Fibroblast of skin of left quadriceps (primary cell): ENCODE data around the gene RAD23B.
A peak's percentile ranks its signal among the peaks of the same experiment; 100 is the strongest.
"Not testable (repeated sequence)": the region's sequence is repeated elsewhere in the genome, so short reads cannot be mapped to it uniquely, and the experiment has no call there.

Experiments used
- DNase-seq, 2 experiments: peaks; one replicate each; pipeline ENCODE4 v3.0.0-alpha.2; 2013; ENCODE audit warnings: low read depth in 2 of 2

Gene RAD23B

DNA sequence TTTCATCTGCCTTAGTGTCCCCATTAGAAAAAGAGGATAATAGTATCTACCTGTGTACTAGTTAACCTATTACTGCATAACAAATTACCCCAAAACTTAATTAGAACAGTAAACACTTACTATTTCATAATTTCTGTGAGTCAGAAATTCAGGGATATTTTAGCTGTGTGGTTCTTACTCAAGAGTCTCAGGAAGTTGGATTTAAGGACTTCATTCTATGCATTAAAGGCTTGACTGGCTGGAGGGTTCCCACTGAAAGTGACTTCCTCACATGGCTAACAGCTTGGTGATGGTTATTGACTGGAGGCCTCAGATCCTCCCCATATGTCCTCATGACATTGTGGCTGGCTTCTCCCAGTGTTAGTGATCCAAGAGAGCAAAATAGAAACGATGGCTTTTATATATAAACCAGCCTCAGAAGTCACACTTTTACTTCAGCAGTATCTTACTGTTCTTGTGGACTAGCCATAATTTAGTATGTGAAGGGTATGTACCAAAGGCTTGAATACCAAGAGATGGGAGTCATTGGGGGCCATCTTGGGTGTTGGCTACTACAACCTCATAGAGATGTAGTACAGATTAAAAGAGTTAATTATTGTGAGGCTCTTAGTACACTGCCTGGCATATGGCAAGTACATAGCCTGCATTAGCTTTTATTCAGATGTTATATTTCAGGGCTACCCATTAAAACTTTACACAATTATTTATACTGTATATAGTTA is 9.9 kb downstream of the RAD23B start:
- DNase-seq = no peak

DNA sequence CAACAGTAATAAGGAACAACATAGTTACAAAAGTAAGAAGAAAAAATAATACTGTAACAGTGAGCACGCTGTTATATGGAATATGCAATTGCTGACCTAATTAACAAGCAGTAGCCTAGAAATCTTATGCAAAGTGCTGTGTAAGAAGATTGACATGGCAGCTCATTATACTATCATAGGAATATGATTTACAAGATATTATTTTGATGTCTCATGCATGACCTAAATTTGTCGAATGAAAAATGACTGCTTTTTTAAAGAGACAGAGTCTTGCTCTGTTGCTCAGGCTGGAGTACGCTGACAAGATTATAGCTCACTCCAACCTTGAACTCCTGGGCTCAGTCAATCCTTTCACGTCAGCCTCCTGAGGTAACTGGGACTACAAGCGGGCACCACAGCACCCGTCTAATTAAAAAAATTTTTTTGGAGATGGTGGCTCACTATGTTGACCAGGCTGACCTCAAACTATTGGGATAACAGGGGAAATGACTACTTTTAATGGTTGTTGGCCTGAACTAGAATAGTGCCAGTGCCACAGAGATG is 10.5 kb downstream of the RAD23B start:
- no peak for DNase-seq

DNA sequence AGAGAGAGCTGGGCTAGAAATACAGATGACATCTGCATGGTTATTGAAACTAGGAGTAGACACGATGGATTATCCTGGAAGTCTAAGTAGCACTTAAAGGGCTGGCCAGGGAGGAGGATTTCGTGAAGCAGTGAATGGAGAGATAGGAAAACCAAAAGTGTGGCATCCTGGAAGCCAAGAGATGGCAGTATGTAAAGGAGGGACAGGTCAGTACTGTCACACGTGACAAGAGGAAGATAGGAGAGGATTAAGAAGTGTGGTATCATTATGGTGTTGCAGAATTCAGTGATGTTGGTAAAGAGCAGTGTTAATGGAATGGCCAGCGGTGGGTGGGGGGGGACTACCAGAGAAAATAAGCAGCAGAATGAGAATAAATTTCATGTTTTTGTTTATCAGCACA is 11.7 kb downstream of the RAD23B start:
- DNase-seq = no peak

DNA sequence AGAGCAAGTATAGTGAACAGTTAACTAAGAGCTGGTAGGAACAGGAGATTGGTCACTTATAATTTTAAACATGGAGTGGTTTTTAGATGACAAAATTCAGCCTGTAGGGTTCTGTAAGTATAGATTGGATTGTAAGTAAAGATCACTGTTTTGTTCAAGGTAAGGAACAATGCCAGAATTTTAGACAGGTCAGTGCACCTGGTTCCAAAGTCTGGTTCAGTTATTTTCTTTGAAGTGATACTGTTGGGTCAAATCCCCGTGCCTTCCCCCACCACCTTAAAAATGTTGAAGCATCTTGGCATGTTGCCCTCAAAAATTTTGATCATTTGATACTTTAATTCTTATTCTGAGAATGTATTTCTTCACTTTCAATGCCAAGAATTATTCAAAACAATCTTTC is 12.9 kb downstream of the RAD23B start:
- no peak for DNase-seq

DNA sequence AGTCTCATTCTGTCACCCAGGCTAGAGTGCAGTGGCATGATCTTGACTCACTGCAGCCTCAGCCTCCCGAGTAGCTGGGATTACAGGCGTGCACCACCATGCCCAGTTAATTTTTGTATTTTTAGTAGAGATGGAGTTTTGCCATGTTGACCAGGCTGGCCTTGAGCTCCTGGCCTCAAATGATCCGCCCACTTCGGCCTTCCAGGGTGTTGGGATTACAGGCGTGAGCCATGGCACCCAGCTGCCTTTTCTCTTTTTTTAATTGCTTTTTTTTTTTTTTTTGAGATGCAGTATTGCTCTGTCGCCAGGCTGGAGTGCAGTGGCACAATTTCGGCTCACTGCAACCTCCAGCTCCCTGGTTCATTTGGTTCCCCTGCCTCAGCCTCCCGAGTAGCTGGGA is 13.5 kb downstream of the RAD23B start:
- not testable (repeated sequence) for DNase-seq

DNA sequence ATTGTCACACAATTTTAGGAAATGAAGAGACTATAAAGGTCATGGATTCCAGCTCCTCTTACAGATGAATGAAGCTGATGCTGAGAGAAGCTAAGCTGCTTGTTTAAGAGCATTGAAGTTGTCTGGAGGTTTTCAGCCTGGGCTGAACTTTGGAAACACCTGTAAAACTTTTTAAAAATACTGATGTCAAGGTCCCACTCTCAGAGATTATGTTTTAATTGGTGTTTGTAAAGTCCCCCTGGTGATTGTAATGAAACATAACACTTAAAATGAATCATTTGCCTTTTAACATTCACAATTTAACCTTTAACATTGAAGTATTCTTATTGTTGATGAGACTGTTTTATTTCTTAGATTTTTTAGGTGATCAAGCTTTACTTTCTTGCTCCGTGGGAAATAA is 16.4 kb downstream of the RAD23B start:
- DNase-seq = no peak

DNA sequence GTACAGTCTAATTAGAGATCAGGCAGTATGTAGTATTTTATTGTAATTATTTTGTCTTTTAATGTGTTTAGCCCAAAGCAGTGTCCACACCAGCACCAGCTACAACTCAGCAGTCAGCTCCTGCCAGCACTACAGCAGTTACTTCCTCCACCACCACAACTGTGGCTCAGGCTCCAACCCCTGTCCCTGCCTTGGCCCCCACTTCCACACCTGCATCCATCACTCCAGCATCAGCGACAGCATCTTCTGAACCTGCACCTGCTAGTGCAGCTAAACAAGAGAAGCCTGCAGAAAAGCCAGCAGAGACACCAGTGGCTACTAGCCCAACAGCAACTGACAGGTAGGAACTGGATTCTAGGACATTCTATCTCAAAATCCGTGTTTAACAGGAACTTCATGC is 23.2 kb downstream of the RAD23B start:
- no peak for DNase-seq

DNA sequence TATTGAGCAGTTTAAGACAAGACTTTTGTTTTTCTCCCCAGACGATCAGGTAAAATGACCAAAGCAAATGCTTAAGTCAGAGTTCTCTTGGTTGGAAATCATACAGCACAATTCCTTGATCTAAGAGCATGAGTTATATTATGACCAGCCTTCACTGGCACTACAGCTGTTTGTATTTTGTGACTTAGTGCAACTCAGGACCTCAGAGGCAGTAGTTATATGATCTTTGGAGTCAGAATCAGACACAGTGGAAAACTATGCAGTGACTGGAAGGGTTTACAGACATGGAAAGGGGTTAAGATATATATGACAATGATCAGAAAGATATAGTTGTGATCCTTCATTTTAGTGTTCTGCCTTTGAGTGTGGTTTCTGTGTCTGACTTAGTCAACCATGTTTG is 24.3 kb downstream of the RAD23B start:
- no peak for DNase-seq

DNA sequence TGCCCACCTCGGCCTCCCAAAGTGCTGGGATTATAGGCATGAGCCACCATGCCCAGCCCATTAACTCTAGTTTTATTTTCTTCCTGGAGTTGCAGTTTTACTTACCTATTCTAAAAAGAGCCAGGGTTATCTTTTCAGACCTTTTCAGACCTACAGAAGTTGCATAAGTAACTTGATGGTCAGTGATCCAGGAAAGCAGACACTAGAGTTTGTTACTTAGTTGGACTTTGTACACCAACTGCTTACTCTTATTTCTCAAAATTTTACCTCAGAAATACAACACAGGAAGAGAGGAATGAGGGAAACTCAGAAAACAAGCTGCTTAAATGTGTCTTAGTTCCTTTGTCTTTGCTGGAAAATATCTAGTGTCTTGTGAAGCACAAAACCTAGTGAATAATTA is 25.4 kb downstream of the RAD23B start:
- no peak for DNase-seq

DNA sequence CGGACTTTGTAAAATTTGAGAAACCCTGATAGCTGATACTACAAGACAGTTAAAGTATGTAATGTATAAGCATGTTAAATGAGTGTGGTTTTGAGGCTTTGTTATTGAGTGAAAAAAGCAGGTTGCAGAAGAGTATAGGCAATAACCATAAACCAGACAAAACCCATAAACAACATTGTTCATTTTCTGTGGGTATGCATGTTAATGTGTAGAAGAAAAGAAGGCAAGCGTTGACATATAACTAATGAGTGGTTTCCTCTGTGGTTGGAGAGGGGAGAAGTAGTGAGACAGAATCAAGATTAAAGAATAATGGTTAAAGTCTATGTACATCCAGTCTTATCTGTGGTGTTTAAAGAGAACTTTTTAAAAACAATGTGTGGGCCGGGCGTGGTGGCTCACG is 26.2 kb downstream of the RAD23B start:
- DNase-seq = peak; percentile 23 to 37

DNA sequence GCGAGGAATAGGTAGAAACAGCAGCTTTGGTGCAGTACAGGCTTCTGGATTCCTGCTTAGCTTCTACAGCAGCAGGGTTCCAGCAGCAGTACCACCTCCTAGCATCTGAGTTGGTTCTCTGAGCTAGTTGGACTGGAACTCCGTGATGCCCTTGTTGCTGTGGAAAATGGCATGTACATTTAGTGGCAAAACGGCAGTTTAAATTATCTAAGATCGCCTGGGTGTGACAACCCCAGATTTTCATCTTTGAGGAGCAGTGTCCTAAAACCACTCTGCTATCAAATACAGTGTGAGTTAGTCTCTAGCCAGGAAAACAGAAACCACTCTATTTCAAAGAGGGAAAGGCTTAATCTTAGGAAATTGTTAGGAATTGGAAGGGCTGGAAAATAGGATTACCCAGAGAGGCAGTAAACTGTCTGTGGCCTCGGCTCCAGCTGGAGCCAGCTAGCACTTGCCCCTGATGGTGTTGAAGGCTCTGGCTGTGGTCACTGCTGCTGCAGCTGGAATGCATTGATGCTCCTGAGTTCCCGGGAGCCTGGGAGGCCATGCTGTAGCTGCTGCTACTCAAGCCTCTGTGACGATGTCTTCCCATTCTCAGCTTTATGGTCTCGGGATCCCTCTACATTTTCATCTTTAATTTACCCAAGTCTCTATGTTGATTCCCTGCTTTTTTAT is 29.4 kb downstream of the RAD23B start:
- DNase-seq = no peak

DNA sequence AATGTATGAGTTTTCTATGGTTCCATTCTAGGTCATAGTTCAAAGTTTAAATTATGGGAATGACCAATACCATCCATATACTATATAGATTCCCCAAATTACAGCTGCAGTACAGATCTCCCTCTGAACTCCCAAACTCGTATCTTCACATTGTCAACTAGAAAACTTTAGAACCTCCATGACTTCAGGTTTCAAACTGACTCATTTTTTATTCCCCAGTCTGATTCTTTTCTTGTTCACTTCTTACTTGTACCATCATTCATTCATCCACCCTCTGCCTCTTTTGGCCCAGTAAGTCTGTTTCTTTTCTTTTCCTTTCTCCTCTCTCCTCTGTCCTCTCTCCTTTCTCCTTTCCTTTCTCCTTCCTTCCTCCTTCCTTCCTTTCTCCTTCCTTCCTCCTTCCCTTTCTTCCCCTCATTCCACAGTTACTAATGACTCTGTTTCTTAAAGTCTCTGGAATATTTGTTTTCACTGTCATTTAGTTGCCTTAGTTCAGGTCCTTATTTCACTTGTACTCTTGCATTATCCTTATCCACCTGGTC is 30.5 kb downstream of the RAD23B start:
- DNase-seq = no peak

DNA sequence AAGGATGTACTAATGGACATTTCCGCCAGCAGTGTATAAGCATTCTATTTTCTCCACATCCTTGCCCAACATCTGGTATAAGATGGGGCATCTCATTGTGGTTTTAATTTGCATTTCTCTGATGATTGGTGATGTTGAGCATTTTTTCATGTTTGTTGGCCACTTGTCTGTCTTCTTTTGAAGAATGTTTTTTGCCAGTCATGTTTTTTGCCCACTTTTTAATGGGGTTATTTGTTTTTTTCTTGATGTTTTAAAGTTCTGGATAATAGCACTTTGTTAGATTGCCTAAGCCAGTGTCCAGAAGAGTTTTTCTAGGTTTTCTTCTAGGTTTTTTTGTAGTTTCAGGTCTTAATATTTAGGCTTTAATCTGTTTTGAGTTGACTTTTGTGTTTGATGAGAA is 31.7 kb downstream of the RAD23B start:
- DNase-seq = no peak

DNA sequence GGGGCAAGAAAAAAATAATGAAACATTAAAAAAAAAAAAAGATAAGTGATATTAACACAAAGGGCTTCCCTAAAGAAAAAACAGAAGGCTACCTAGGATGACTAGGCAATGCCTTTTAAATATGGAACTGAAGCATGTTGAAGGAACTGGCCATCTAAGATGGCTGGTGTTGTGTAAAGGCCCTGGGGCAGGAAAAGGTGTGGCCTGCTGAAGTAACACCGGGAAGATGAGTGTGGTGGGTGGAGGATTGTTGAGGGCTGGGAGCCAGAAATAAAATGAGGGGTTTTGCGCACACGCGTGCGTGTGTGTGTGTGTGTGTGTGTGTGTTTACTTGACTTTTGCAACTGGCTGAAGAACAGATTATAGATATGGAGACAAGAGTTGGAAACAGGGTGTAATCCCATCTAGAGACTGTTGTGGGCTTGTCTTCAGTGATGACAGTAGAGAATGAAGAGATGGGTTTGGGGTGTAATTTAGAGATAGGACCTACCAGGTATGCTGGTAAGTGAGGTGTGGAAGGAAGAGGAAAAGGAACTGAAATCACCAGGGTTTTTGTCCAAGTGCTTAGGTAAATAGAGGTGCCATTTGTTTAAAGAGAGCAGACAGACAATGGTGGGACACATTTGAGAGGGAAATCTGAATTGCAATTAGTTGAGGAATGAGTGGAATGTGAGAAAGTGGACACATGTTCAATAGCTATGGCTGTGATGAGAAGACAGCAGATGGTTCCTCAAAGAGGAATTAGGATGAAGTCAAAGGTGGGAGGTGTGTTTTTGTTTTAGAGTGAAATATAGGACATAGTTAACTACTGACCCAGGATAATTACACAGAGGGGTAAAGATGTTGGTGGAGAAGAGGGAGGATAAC is 33.9 kb downstream of the RAD23B start:
- DNase-seq = no peak

DNA sequence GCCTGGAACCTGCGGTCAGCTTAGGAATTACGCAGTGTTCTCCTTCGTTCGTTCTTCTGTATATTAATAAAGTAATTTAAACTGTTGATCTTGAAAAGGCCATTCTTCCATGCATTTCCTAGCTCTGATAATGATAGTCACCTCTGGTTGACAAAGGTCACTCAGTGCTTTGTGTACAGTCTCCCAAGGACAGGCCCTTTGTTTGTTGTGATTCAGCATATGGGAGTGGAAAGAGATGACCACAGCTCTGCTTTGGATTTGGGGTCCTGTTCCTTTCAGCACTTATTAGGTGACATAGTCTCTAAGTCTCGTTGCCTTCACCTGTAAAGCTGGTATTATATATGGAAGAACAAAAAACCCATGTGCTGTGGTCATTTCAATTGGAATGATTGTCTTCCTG is 39.6 kb downstream of the RAD23B start:
- no peak for DNase-seq

DNA sequence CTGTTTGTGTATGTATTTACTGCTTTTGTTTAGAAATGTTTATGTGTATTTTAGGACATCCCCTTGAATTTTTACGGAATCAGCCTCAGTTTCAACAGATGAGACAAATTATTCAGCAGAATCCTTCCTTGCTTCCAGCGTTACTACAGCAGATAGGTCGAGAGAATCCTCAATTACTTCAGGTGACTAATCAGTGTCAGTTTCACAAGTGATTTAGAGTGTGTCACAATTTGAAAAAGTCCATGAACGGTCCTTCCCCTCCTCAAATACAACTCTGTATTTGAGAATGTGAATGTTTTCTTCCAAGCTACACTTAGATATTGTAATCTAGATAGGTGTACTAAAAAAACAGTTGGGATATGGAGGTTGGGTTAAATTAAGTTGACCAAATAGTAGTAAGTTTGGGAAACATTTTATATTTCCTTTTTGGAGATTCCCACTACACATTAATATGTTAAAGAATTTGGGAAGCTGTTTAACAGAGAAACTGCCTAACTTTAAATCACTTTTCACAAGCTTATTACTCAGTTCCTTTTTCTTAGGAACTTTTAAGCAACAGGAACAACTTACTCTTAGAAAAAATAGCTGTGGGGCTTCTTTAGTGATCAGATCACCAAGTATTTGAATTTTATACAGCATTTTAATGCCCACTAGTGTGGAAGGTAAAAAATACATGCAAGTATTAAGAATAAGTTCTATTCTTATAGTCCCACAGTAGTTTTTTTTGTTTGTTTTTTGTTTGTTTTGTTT is 40.9 kb downstream of the RAD23B start:
- DNase-seq = no peak

DNA sequence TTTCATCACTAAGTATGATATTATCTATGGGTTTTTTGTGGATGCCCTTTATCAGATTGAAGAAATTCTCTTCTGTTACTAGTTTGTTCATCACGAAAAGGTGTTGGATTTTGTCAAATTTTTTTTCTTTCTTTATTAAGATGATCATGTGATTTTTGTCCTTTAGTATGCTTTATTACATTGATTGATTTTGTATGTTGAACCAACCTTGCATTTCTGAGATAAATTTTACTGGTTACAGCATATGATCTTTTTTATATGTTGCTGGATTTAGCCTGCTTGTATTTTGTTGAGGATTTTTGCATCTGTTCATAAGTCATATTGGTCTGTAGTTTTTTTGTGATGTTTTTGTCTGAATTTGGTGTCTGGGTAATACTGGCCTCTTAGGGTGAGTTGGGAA is 42.8 kb downstream of the RAD23B start:
- DNase-seq = no peak

DNA sequence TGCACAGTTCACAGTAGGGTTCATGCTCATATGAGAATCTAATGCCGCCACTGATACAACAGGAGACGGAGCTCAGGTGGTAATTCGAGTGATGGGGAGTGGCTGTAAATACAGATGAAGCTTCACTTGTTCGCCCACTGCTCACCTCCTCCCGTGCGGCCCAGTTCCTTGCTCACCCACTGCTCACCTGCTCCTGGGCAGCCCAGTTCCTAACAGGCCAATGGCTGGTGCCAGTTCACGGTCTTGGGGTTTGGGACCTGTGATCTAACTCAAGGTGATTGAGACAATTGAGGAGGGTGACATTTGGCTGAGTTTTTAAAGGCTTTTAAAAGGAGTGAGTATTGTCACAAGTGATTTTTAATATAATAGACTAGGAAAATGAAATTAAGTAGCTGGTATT is 45.4 kb downstream of the RAD23B start:
- no peak for DNase-seq

DNA sequence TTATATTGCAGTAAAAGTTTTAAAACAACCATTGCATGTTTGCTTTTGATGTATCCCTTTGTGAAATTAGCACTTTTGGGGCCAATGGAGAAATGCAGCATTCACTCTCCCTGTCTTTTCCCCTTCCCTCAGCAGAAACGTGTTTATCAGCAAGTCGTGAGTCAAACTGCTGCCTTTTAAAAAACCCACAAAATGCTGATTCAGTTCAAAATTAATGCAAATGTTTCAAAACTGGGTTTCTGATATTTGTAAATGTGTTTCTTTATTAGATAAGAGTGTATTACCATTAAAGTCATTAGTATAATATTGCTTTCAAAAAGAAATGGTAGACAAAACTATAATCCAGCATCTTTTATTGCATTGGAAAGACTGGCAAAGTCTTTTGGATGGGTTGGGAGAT is 47.3 kb downstream of the RAD23B start:
- DNase-seq = no peak

DNA sequence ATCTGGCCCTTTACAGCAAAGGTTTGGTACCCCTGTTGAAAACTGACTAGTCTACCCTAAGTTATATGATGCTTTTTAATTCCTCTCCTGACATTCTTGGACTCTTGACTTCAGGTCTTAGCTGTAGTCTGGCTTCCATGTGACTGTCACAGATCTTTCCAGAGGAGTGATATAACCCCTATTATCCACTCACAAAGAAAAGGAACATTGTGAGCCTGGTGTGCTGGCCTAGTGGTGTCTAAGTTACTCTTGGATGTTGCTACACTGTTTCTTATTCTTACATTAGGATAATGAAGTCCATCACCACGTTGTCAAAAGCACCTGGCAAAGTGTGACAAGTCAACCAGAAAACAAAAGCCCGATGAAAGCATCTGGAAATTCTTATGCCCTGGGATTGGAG is 49.8 kb downstream of the RAD23B start:
- DNase-seq = no peak

DNA sequence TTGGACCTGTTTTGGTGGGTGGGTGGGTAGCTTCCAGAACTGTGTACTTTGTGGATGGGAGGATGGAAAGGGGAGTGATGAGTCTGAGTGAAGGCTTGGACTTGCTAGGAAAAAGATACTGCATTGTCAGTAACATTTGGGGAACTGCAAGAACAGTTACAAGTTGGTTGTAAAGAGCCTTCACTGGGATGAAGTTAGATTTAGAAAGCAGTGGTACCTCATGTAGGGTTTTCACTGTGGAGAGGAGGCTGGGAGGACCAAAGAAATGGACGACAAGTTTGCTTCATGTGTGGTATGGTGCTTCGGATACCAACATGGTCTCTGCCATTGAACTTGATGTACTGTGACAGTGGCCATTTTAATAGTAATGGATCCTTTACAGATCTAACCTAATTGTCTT is 50.3 kb downstream of the RAD23B start:
- DNase-seq = no peak
